ENCODE results near the gene PNCK. TPM values are rescaled to one million over a fixed set of nuclear protein-coding genes. Genes with fewer than 3 reads are reported as not detected.
A peak's percentile ranks its signal among the peaks of the same experiment; 100 is the strongest.

Gene PNCK
- polyA plus RNA-seq, 1 experiment, result 0.22 TPM

DNA sequence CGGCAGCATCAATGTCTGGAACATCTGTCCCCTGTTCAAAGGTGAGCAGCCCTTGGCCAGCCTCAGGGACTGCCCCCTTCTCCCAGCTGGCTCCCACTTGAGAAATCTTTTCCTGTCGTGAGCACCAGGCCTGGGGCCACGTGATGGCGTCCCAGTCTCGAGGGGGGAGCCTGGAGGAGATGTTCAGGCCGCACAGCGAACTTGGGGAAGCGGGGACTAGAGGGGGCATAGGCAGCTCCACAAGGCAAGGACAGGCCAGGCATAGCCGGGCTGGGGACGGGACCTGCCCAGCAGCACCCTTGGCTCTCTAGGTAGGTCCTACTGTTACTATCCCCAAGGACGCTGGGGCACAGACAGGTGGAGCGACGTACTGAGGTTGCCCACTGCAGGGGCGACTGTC lies 16.9 kb upstream of the PNCK start:
- Histone ChIP-seq H3K36me3 (ENCODE audit: control insufficient read depth, insufficient read depth, low read length) (no peaks in the 10 kb centered on the region), H3K27me3 (ENCODE audit: control insufficient read depth, insufficient read depth, low read length) (no peaks in the 10 kb centered on the region), H3K4me3 (ENCODE audit: low read depth, low read length) (no peak overlapping the region)
- POLR2A ChIA-PET, result no interaction called here
- TF ChIP-seq, protein P1, sequence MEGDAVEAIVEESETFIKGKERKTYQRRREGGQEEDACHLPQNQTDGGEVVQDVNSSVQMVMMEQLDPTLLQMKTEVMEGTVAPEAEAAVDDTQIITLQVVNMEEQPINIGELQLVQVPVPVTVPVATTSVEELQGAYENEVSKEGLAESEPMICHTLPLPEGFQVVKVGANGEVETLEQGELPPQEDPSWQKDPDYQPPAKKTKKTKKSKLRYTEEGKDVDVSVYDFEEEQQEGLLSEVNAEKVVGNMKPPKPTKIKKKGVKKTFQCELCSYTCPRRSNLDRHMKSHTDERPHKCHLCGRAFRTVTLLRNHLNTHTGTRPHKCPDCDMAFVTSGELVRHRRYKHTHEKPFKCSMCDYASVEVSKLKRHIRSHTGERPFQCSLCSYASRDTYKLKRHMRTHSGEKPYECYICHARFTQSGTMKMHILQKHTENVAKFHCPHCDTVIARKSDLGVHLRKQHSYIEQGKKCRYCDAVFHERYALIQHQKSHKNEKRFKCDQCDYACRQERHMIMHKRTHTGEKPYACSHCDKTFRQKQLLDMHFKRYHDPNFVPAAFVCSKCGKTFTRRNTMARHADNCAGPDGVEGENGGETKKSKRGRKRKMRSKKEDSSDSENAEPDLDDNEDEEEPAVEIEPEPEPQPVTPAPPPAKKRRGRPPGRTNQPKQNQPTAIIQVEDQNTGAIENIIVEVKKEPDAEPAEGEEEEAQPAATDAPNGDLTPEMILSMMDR (IDR thresholded peaks at IDR 0.05; ENCODE audit: insufficient read depth, low read depth, low read length), result no peak
- CTCF ChIA-PET, result no interaction called here
- no peak for DNase-seq (ENCODE audit: low read depth)

DNA sequence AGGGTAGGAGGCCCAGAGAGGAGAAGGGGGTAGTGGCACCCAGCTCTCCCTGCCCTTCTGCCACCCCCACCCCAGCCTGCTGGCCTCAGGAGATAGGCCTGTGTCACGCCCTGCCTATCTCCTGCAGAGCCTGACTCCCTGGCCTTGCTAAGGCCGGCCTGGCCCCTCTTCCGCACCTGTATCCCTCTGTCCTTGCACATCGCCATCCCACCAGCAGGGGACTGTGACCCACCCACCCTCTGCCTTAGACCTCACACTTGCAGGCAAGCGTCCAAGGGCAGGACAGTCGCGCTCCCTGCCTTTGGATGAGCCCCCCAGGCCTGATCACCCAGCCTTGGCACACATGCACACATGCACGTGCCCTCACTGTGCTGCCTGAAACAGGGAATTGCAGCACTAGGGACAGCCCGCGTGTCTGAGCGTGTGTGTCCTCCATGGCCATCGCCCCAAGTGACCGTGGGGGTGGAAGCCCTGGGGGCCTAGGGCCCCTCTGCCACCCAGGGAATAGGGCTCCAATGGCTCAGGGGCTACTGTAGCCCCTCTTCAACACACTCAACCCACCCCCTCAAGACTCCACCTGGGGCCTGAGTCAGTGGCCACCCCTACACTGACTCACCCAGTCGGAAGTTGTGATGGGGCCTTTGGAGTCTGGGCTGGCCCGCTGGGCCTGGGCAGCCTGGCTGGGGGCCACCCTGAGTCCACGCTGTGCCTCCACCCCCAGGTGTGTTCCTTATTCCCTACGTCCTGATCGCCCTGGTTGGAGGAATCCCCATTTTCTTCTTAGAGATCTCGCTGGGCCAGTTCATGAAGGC lies 16.2 kb upstream of the PNCK start:
- no peak for DNase-seq (ENCODE audit: low read depth)
- ChIA-PET CTCF (no interaction called here), POLR2A (no interaction called here)
- Histone ChIP-seq H3K36me3 (ENCODE audit: control insufficient read depth, insufficient read depth, low read length) (no peaks in the 10 kb centered on the region), H3K27me3 (ENCODE audit: control insufficient read depth, insufficient read depth, low read length) (no peaks in the 10 kb centered on the region), H3K4me3 (ENCODE audit: low read depth, low read length) (peak overlapping the region; percentile 45)
- TF ChIP-seq, protein P1 (IDR thresholded peaks at IDR 0.05; ENCODE audit: insufficient read depth, low read depth, low read length), result no peak

DNA sequence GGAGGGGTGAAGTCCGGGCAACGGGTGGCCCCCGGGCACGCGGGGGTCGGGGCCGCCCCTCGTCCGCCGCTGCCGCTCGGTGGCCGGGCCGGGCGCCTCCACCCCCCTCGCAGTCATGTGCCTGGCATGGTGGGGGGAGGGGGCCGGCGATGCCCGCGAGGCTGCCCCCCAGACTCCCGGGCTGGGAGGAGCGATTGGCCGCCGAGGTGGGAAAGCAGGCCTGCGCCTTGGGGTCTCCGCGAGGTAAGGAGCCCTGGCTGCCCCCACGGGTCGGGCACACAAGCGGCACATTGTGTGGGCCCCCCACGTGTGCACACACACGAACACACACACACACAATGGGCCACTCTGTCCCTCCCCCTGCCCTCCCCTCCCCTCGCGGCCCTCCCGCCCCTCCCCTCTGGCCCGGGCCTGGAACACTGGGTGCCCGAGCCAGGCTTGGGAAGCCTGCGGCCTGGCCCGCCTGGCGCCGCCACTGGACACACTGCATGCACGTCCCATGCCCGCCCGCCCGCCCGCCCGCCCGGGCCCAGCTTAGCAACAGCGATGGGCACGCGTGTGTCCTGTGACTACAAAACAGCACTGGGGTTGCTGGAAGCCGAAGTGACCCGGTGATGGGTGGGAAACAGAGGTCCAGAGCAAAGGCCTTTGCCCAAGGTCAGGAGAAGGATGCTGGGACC lies 15.4 kb upstream of the PNCK start:
- POLR2A ChIA-PET, result no interaction called here
- no peak for DNase-seq (ENCODE audit: low read depth)

DNA sequence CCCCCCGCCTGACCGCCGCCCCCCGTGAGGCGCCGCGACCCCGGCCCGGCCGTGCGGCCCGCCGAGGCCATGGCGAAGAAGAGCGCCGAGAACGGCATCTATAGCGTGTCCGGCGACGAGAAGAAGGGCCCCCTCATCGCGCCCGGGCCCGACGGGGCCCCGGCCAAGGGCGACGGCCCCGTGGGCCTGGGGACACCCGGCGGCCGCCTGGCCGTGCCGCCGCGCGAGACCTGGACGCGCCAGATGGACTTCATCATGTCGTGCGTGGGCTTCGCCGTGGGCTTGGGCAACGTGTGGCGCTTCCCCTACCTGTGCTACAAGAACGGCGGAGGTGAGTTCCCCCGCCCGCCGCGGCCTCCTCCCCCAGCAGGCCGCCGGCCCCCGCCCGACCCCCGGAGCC lies 14.9 kb upstream of the PNCK start:
- Histone ChIP-seq H3K36me3 (ENCODE audit: control insufficient read depth, insufficient read depth, low read length) (no peaks in the 10 kb centered on the region), H3K4me3 (ENCODE audit: low read depth, low read length) (peak overlapping the region; percentile 45), H3K27me3 (ENCODE audit: control insufficient read depth, insufficient read depth, low read length) (no peaks in the 10 kb centered on the region)
- POLR2A ChIA-PET, result no interaction called here
- TF ChIP-seq, protein P1 (IDR thresholded peaks at IDR 0.05; ENCODE audit: insufficient read depth, low read depth, low read length), result no peak
- CTCF ChIA-PET, result no interaction called here
- no peak for DNase-seq (ENCODE audit: low read depth)

More for the DNA sequence above, 15.4 kb upstream of the PNCK start:
- no peaks in the 10 kb centered on the region for H3K36me3 ChIP-seq (ENCODE audit: control insufficient read depth, insufficient read depth, low read length)
- H3K4me3 ChIP-seq (ENCODE audit: low read depth, low read length), result peak overlapping the region; percentile 45
- H3K27me3 ChIP-seq (ENCODE audit: control insufficient read depth, insufficient read depth, low read length), result no peaks in the 10 kb centered on the region
- CTCF ChIA-PET, result no interaction called here
- TF ChIP-seq, protein P1 (IDR thresholded peaks at IDR 0.05; ENCODE audit: insufficient read depth, low read depth, low read length), result no peak

DNA sequence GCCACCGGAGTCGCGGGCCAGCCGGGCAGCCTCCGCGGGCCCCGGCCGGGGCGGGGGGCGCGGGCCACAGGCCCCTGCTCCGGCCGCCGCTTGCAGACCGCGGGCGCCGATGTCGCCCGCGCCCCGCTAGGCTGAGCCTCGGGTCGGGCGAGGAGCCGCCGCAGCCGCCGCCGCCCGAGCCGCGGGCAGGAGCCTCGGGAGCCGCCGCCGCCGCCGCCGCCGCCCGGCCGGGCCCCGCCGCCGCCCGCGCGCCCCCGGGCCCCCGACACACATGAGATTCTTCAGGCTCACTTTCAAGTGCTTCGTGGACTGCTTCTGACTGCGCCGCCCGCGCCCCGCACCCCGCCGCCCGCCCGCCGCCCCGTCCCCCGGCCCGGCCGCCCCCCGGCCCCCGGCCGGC lies 14.5 kb upstream of the PNCK start:
- ChIA-PET POLR2A (no interaction called here), CTCF (interaction anchor here (0.8 kb wide), 1 partner anchor 20 kb away, joined by 3 read pairs; no protein-coding TSS in a partner anchor)
- DNase-seq (ENCODE audit: low read depth), result no peak
- Histone ChIP-seq H3K36me3 (ENCODE audit: control insufficient read depth, insufficient read depth, low read length) (no peaks in the 10 kb centered on the region), H3K27me3 (ENCODE audit: control insufficient read depth, insufficient read depth, low read length) (no peaks in the 10 kb centered on the region), H3K4me3 (ENCODE audit: low read depth, low read length) (peak overlapping the region; percentile 8)
- TF ChIP-seq, protein P1 (IDR thresholded peaks at IDR 0.05; ENCODE audit: insufficient read depth, low read depth, low read length), result no peak
